Pons (tissue), 1 donor: ENCODE results near the gene TFE3.

ENCODE experiments used
- DNase-seq: peaks from one replicate; pipeline ENCODE4 v3.0.0-alpha.2; 2016; ENCODE audit warnings: low spot score

TFE3 gene

DNA sequence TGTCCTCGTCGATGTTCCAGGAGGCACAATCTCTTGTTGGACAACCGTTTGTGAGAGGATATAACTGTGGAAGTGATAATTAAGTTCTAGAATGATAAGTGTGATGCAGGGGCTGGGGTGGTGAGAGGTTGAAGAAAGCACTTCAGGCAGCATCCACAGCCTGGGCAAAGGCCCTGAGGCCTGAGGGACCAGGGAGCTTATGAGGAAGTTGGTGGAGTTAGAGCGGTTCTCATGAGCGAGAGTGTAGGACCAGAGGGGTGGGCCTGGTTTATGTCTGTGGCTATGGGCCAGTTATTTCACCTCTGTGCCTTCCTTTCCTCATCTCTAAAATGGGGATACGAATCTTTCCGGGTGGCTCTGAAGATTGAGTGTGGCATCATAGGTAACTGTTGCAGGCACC is 18.3 kb upstream of the TFE3 start:
- no peak for DNase-seq

- no peak for DNase-seq
Observed at GRCh38 chrX:49060914-49061313, 17.8 kb upstream of the TFE3 start.

DNA sequence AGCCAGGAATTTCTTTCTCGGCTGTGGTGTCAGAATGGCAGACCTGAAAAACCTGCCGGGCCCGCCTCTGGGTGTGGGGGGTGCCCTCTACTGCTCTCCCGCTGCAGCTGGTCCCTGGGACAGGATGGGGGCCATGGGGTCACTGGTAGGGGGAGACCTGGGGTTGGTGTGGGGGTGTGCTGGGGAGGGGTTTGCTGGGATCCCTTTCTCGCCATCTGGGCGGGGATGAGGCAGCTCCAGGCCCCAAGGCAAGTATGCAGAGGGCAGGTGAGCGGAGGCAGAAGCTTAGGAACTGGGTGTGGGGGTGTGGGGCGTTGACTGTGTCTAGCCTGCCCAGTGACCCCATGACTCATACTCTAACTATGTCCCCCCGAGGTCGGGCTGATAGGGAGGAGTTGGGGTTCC is 16.5 kb upstream of the TFE3 start:
- no peak for DNase-seq

- DNase-seq: no peak
Observed at GRCh38 chrX:49059201-49059600, 16.0 kb upstream of the TFE3 start.

DNA sequence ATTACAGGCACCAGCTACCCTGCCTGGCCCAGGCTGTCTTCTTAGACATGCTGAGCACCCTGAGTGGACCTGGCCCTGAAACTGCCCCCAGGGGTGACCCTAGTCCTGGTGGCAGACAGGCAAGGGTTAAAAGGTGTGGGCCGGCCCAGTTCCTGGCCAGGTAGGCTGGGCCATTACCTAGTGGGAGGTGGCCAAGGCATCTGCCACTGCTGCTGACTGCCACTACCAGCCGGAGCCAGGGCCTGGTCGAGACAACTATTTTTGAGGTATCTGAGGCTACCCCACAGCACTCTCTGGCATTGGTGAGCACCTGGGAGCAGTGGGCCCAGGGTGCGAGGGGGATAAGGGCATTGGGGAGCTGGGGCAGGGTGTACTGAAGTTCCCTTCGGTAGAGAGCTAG is 15.6 kb upstream of the TFE3 start, which contains the start of gene CCDC120:
Gene CCDC120 (plus strand): TSS at position 206 of the 400 bp plus-strand sequence. CDS start 3,043 bp downstream, outside the sequence.
- DNase-seq: no peak

- no peak for DNase-seq
Observed at GRCh38 chrX:49054073-49054762, 11.1 kb upstream of the TFE3 start.

- DNase-seq: no peak
Observed at GRCh38 chrX:49053223-49054072, 10.3 kb upstream of the TFE3 start.

DNA sequence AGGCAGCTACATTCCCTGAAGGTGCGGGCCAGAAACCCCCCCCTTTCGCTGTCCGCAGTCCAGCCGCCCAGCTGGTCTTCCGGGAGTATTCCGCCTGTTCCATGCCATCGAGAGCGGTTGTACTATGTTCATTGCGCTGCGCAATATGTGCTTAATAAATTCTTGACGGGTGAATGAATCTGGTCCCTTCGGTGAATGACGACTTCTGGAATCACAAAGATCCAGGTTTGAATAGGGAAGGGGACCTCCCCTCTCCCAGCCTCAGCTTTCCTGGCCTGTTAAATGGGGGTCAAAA is 777 bp upstream of the TFE3 start:
- DNase-seq: no peak

GRCh38 chrX:49042581-49043219 is 457 bp downstream of the TFE3 start:
- no peak for DNase-seq

DNA sequence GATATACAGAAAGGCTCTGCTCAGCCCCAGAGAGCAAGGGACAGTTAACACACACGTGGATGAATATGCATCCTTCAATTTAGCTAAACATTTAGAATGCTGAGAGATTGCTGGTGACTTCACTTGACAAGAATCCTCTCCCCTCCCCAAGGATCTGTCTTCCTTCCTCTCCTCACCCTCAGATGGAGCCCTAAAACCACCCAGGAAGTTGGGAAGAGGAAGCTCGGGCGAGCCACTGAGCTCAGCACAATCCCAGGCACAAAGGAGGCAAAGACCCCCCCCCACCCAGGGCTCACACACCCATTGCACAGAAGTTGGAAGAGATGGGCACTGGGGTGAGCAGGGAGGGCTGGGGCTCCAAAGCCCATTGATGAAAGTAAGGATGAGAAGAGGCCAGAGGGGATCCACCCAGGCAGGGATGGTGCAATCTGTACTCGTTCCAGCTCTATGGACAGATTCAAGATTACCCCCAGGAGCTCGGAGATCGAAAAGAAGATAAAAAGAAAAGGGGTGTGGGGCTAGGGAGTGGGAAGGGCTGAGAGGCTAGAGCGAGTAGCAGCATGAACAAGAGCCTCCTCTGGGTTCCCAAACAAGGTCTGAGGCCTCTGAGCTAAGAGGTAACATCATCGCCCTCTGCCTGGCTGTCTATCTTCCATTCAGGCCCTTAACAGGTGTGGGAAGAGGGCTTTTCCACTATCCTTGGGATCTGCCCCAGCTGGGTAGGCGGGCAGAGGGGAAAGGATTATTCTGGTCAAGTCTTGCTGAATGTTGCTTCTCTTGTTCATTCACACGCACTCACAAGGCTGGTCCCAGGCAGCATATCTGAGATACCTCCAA is 1.2 kb downstream of the TFE3 start:
- no peak for DNase-seq

GRCh38 chrX:49040376-49040955 is 2.7 kb downstream of the TFE3 start:
- no peak for DNase-seq

GRCh38 chrX:49039598-49040375 is 3.4 kb downstream of the TFE3 start:
- DNase-seq: peak; percentile 70

GRCh38 chrX:49037883-49038475 is 5.2 kb downstream of the TFE3 start:
- DNase-seq: no peak

DNA sequence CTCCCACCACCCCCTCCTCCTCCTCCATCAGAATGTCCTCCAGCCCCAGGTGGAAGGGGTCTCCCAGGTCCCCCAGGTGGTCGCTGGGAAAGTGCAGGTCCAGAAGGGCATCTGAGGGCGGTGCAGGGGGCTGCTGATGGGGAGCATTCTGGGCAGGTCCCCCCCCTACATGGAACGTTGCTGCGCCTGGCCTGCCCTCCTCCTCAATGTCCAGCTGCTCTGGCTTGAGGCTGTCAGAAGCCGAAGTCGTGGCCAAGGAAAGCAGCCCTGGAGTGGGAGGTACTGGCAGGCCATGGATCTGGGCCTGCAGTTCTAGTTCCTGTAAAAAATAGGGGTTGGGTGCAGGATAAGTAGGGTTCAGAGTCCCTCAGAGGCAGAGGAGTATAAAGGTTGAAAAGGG is 12.9 kb downstream of the TFE3 start:
- no peak for DNase-seq

- DNase-seq: no peak
Observed at GRCh38 chrX:49029876-49030275, 13.3 kb downstream of the TFE3 start.

DNA sequence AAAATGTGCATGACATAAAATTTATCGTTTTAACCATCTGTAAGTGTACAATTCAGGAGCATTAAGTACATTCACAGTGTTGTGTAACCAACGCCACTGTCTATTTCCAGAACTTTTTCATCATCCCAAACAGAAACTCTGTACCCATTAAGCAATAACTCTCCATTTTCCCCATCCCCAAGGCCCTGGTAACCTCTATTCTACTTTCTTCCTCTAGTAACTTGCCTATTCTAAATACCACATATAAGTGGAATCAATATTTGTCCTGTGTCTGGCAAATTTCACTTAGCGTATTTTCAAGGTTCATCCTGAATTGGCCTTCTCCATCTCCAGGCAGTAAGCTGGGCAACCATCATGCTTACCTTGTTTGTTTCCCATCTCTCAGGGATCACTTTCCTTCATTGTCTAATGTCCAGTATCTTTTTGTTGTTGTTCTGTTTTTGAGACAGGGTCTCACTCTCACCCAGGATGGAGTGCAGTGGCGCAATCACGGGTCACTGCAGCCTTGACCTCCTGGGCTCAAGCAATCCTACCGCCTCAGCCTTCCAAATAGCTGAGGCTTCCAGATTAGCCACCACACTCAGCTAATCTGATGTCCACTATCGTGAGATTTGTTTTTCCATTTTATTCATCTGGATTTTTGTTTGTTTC is 23.4 kb downstream of the TFE3 start:
- DNase-seq: no peak

DNA sequence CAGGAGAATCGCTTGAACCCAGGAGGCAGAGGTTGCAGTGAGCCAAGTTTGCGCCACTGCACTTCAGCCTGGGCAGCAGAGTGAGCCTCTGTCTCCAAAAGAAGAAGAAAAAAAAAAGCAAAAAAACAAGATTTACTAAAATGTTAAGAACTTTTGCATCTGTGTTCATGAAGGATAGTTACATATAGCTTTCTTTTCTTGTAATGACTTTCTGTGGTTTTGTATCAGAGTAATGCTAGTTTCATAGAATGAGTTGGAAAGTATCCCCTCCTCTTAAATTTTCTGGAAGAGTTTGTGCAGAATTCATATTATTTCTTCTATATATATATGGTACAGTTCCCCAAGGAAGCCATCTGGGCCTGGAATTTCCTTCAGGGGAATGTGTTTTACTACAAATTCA is 24.1 kb downstream of the TFE3 start:
- DNase-seq: no peak

DNA sequence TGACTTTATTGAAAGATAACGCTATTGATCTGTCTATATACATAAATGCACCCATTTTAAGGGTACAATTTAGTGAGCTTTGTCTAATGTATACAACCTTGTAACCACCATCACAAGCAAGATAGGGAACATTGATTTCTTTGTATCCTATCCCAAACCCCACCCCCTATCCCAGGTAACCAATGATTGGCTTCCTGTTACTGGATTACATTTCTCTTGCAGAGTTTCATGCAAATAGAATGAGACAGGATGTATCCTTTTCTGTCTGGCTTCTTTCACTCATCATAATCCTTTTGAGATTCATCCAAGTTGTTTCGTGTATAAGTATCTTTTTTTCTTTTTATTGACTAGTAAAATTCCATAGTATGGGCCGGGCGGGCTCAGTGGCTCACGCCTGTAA is 39.5 kb downstream of the TFE3 start:
- DNase-seq: no peak

- peak; percentile 84 for DNase-seq
Observed at GRCh38 chrX:49002091-49002935, 40.8 kb downstream of the TFE3 start, which contains the start of gene GRIPAP1. Gene GRIPAP1 (minus strand): TSS chrX:49002264. CDS start chrX:49002229, 35 bp downstream.
